ENCODE data around the gene CPE.
"Not testable (repeated sequence)": the region's sequence is repeated elsewhere in the genome, so short reads cannot be mapped to it uniquely, and the experiment has no call there.

The CPE gene

DNA sequence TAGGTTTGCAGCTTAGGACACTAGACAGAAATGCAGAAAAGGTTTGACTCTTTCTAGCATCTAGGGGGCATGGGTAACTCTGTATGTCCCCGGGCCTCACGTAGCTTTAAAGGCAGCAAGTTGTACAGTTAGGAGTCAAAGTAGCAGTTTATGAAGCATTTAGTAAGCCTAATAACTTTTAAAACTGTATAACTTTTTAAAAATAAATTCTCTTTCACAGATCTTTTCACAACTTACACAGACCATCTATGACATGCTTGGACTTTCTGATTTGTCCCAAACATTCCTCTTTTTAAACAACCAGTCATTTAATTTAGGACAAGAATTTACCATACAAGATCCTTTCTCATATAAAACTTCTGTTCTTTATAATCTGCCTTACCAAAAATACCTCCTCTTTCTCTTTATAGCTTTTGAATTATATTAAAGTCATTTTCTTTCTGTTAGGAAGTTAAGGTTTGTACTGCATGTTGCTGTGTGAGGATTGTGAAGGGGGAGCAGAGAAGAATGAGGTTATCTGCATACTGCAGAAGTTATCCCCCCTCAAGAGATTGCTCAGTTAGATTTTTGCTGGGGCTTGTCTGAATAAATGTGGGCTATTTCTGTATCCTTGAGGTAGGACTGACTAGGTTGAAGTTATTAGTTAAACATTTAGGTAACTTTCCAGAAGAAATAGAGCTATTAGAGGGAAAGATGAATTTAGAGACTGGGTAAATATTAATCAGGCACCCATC lies 94.3 kb downstream of the CPE start:
- DNase-seq, result no peak

DNA sequence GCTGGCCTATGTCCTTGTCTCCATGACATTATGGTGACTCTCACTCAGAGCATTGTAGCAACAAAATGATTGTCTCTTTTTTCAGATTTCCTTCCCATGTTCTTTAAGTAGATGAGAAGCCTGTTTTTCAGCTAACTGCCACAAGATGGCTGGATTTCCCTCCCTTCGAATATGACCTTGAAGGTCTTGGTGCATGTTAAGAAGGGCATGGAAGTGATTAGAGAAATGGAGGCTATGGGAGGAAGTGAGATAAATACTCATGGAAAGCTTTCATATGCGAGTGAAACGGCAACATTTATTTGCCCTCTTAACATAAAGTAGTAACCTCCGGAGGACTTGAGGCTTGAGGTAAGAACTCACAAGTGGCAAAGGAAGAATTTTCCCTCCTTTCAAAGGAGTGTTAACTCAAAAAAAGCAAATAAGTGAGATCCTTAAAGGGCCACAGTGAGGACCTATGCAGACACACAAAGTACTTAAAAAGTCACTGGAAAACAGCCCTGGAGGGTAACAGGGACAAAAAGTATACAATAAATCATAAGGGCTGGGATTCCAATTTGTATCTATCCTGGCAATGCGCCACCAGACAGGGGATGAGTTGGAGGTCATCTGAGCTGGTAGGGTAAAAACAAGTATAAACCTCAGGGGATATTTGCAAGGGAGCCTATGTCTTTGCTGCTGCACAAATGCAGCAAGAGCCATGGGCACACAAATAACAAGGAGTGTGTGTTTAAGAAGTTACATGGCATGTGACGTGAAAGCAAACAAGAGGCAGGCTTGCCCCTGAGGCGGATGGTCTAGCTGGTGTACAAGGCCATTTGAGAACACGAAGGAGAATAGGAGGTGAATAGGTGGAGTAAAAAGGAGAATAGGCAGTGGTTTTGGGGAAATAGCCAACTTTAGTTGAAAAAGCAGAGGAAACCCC lies 96.2 kb downstream of the CPE start:
- no peak for DNase-seq

- no peak for DNase-seq
Measured at GRCh38 chr4:165475706-165476070, 96.9 kb downstream of the CPE start.

- peak; percentile 36 for DNase-seq
Measured at GRCh38 chr4:165476214-165477098, 97.6 kb downstream of the CPE start.

DNA sequence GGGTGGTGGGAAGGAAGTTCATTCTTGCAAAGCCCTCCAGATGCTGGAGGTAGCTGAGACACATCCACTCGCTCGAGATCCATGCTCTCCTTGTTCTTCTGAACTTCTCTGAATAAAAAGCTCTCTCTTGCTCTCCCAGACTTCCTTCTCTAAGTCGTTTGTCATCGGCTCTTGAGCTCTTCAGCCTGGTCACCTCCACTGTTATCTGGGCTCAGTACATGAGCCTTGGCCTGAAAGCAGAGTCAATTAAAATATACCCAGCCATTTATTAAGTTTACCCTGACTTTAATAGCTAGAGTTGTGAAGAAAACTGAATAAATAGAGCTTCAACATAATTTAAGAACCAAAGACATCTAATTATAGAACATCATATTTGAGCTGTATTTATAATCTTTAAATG lies 99.0 kb downstream of the CPE start:
- no peak for DNase-seq

- DNase-seq, result no peak
Measured at GRCh38 chr4:165478260-165478659, 99.5 kb downstream of the CPE start.

- no peak for DNase-seq
Measured at GRCh38 chr4:165481053-165481835, 102.4 kb downstream of the CPE start.

GRCh38 chr4:165489786-165490185 lies 111.0 kb downstream of the CPE start:
- DNase-seq, result no peak

GRCh38 chr4:165492583-165492982 lies 113.8 kb downstream of the CPE start:
- not testable (repeated sequence) for DNase-seq

GRCh38 chr4:165493359-165493758 lies 114.6 kb downstream of the CPE start:
- peak; percentile 87 for DNase-seq

GRCh38 chr4:165502916-165503907 lies 124.4 kb downstream of the CPE start:
- no peak for DNase-seq

GRCh38 chr4:165504184-165504583 lies 125.4 kb downstream of the CPE start:
- DNase-seq, result no peak

DNA sequence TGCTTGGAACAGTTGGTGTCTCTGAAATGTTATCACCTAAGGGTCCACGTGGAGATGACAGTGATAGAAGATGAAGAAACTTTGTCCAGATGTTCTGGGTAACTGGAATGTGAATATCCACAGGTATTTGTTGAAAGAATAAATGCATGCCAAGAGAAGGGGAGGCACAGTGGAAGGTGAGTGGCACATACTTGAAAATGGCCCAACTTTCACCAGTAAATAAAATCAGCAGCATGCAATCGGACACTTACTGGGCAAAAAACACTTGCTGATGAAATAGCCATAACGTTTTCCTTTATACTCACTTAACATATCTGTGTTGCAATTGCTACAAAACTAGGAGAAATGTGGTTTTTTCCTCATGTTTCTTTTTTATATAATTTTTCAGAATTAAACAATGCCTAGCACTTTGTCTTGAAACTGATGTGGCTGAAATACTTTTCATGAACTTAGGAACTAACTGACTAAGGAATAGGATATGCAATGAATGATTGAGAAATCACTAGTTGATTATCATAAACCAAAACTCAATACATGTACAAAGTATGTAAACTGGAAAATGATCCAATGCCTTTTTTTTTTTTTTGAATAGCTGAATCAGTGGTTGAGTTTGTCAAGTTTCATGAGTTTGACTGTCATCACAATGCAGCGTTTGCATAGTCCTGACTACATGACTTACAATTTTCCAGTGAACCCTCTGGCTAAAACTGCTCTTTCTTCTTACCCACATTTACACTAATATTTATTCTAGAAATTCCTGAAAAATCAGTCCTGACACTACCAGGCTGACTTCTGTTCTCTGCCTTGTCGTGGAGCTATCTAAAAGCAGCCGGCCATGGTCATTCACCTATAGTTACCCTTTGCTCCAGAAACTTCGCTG lies 127.4 kb downstream of the CPE start:
- no peak for DNase-seq

DNA sequence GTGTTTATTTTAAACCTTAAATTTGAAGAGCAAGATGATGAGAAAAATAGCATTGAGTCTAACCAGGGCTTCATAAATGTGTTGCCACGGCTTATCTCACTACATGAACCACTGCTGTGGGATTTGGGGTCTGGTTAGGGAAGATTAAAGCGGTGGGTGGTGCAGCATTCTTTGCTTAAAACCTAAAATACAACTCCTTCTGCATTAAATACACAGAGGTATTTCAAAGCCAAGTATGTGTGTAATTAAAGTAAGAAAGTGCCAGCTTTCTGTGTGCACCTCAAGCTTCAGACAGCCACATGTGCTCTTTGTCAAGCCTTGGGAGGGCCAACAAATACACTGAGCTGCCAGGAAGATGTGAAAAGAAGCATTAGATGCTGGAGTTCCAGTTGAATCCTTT lies 128.0 kb downstream of the CPE start:
- peak; percentile 31 for DNase-seq

GRCh38 chr4:165507381-165507780 lies 128.6 kb downstream of the CPE start:
- no peak for DNase-seq

DNA sequence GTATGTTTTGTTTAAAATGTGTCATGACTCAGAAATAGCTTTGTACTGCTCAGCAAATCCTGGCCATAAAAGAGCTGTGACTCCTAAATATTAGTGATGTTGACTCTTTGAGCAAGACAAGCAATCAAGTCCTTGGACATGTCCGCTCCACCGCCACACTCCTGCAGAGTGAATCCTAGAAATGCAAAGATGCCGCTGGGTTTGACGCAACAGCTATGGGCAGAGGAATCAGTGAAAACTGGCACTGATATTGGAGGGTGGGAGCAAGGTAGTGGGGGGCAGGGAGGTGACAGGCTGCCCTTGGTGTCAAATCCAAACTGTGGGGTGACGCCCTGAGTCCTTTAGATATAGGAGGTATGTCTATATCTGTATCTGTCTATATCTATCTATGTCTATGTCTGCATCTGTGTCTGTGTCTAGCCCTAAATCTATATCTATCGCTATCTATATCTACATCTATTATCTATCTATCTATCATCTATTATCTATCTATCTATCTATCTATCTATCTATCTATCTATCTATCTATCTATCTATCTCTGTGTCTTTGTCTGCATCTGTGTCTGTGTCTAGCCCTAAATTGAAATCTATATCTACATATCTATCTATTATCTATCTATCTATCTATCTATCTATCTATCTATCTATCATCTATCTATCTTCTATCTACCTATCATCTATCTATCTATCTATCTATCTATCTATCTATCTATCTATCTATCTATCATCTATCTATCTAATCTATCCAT lies 129.7 kb downstream of the CPE start:
- no peak for DNase-seq

- DNase-seq, result no peak
Measured at GRCh38 chr4:165512424-165512823, 133.6 kb downstream of the CPE start.

GRCh38 chr4:165514739-165515138 lies 135.9 kb downstream of the CPE start:
- no peak for DNase-seq

- DNase-seq, result no peak
Measured at GRCh38 chr4:165515201-165515600, 136.4 kb downstream of the CPE start.
